Neural crest cell (in vitro differentiated cells): ENCODE results near the gene TBC1D4. TPM values are rescaled to one million over a fixed set of nuclear protein-coding genes. Genes with fewer than 3 reads are reported as not detected.

ENCODE experiments used
- DNase-seq: peaks from one replicate; pipeline ENCODE4 v3.0.0; 2021; ENCODE audit warnings: low read depth, mixed read lengths, low spot score
- H3K27ac Mint-ChIP-seq: one replicate; pipeline ENCODE4 v1.8.0; 2021; ENCODE audit warnings: mild to moderate bottlenecking, mixed read lengths; ENCODE audit not compliant: unreplicated experiment
- H3K27me3 Mint-ChIP-seq: 2 replicates; pipeline ENCODE4 v1.8.0; 2021; ENCODE audit warnings: low read depth, mild to moderate bottlenecking, mixed read lengths
- H3K36me3 Mint-ChIP-seq: 2 replicates; pipeline ENCODE4 v1.8.0; 2021; ENCODE audit warnings: low read depth, mild to moderate bottlenecking, mixed read lengths
- H3K4me1 Mint-ChIP-seq: 2 replicates; pipeline ENCODE4 v1.8.0; 2021; ENCODE audit warnings: mixed read lengths
- H3K4me3 Mint-ChIP-seq: one replicate; pipeline ENCODE4 v1.8.0; 2021; ENCODE audit warnings: mild to moderate bottlenecking, mixed read lengths
- H3K9me3 Mint-ChIP-seq: 2 replicates; pipeline ENCODE4 v1.8.0; 2021; ENCODE audit warnings: mixed read lengths
- total RNA-seq: library from RNA; stranded (reverse); gene quantifications from 2 replicates; pipeline ENCODE4 v1.2.1, GENCODE V29; 2021
- TF ChIP-seq, protein P1 (sequence below): fragments of 200-600 bp; sonication (generic); conservative IDR thresholded peaks from 2 replicates; pipeline ENCODE4 v1.5.0; 2021; ENCODE audit warnings: antibody characterized with exemption, mild to moderate bottlenecking

The TBC1D4 gene
- total RNA-seq, 1 donor from 2014 or later = 13.4 TPM

DNA sequence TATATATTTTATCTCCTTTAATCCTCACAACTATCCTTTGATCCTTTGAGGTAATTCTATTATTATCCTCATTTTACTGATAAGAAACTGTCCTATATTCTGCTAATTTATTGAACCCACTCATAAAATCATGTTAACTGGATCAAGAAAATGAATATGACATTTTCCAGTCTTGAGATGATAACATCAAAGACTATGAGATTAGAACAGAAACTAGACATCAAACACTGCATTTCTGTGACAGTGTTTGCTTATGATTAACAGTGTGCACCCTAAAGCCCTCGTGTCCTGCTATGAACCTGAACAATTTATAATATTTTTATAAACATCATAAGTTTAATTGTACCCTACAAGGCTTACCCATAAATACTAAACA is 96.3 kb downstream of the TBC1D4 start:
- TF ChIP-seq, protein P1, sequence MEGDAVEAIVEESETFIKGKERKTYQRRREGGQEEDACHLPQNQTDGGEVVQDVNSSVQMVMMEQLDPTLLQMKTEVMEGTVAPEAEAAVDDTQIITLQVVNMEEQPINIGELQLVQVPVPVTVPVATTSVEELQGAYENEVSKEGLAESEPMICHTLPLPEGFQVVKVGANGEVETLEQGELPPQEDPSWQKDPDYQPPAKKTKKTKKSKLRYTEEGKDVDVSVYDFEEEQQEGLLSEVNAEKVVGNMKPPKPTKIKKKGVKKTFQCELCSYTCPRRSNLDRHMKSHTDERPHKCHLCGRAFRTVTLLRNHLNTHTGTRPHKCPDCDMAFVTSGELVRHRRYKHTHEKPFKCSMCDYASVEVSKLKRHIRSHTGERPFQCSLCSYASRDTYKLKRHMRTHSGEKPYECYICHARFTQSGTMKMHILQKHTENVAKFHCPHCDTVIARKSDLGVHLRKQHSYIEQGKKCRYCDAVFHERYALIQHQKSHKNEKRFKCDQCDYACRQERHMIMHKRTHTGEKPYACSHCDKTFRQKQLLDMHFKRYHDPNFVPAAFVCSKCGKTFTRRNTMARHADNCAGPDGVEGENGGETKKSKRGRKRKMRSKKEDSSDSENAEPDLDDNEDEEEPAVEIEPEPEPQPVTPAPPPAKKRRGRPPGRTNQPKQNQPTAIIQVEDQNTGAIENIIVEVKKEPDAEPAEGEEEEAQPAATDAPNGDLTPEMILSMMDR = no peak
- no peak overlapping the region for H3K4me3 Mint-ChIP-seq
- no peaks in the 10 kb centered on the region for H3K27me3 Mint-ChIP-seq
- no peak overlapping the region for H3K27ac Mint-ChIP-seq
- no peaks in the 10 kb centered on the region for H3K9me3 Mint-ChIP-seq
- no peaks in the 10 kb centered on the region for H3K36me3 Mint-ChIP-seq
- no peak for DNase-seq
- H3K4me1 Mint-ChIP-seq = peaks cover 5% of the 10 kb centered on the region

DNA sequence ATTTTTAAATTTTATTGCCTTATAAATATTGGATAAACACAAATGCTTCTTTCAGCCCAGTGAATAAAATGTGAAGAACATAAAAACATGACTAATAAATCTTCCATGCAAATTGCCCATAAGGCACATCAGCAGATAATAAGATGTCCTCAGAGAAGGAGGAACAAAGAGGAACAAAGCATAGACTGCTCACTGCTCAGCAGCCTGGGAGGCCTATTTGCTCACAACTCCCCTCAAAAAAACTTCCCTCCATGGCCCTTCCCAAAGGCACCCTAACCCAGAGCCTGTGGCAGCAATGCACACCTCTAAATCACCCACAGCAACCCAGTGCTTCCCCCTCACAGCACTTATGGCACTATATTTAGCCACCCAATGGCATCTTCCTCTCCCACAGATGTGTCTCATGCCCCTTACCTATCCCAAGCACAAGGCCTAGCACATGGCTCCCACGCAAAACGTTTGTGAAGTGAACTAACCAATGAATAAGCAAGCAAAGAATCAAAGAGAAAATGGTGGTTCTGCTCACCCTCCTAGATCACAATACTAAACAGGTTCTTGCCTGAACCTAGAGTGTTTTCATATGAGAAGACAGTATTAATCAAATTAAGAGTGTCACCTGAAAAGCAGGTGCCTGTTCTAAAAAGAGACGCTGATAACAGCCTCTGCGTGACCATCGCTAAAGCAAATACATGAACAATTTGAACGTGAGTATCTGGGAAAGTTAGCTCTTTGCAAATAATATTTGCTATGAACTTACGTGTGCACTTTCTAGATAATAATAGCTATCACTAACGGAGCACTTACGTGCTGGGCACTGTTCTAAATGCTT is 96.9 kb downstream of the TBC1D4 start:
- Mint-ChIP-seq H3K36me3 (no peaks in the 10 kb centered on the region), H3K4me1 (peaks cover 5% of the 10 kb centered on the region), H3K27ac (peak overlapping the region; percentile 66), H3K4me3 (no peak overlapping the region), H3K27me3 (no peaks in the 10 kb centered on the region), H3K9me3 (no peaks in the 10 kb centered on the region)
- TF ChIP-seq, protein P1 = no peak
- DNase-seq = no peak

DNA sequence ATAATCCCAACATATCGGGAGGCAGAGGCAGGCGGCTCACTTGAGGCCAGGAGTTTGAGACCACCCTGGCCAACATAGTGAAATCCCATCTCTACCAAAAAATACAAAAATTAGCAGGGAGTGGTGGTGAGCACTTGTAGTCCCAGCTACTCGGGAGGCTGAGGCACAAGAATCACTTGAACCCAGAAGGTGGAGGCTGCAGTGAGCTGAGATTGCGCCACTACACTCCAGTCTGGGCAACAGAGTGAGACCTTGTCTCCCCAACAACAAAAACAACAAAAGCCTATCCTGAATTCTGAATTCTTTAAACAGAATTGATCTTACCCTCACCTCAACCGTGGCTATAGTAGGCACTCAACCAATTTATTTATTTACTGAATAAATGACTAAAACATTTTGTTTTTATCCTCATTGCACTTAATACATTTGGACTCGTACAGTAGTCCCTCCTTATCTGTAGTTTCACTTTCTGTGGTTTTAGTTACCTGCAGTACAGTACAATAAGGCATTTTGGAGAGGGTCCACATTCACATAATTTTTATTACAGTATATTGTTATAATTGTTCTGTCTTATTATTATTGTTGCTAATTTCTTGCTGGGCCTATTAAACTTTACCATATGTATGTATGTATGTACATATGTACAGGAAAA is 98.8 kb downstream of the TBC1D4 start:
- H3K27me3 Mint-ChIP-seq = no peaks in the 10 kb centered on the region
- H3K36me3 Mint-ChIP-seq = no peaks in the 10 kb centered on the region
- no peak for DNase-seq
- H3K4me3 Mint-ChIP-seq = no peak overlapping the region
- no peaks in the 10 kb centered on the region for H3K9me3 Mint-ChIP-seq
- TF ChIP-seq, protein P1 = no peak
- H3K27ac Mint-ChIP-seq = no peak overlapping the region
- H3K4me1 Mint-ChIP-seq = peaks cover 5% of the 10 kb centered on the region

DNA sequence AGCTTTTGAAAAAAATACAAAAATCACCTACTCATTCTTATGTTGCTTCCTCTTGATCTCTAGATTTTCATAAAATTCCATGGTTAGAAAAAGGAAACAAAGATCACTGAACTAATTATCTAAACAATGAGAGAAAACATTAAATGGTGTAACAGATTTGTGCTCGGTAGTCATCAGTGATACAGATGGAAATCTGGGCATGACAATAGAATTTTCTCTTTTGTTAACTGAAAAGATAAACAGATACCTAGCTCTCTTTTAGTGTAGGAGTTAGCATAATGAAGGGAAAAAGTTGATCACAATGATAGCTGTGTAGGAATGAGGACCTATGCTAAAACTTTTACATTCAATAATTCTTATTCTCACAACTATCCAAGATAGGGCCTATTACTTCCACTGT is 103.7 kb downstream of the TBC1D4 start:
- Mint-ChIP-seq H3K4me3 (no peak overlapping the region), H3K27me3 (no peaks in the 10 kb centered on the region), H3K9me3 (no peaks in the 10 kb centered on the region), H3K27ac (no peak overlapping the region), H3K36me3 (no peaks in the 10 kb centered on the region), H3K4me1 (peaks cover 12% of the 10 kb centered on the region)
- TF ChIP-seq, protein P1 = no peak
- DNase-seq = no peak

DNA sequence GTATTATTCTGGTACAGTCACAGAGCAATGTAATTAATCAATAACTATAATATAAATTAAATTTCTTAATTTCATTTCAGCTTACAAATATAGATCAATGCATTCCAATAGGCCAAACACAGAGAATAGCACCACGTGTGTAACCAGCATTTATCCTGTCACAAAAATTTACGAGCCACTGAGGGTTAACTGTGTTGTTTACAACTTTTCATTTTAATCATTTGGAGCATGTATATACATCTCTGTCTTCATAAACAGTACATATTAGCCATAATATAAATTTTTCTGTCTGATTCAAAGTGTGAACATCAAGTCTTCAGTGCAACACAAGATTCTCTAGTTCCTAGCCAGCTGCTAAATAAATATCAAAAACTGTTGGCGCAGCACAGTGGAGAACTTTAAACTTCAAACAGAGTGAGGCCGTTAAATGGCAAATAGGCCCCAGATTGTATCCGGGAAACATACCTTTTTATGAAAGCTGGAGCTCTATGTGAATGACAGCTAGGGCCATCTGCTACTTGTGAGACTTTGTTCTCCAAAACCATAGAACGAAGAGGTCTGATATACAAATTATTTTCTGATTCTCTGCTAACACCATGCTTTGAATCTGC is 105.1 kb downstream of the TBC1D4 start:
- H3K27ac Mint-ChIP-seq = no peak overlapping the region
- H3K36me3 Mint-ChIP-seq = no peaks in the 10 kb centered on the region
- H3K4me3 Mint-ChIP-seq = no peak overlapping the region
- TF ChIP-seq, protein P1 = no peak
- no peaks in the 10 kb centered on the region for H3K9me3 Mint-ChIP-seq
- no peak for DNase-seq
- H3K4me1 Mint-ChIP-seq = peaks cover 18% of the 10 kb centered on the region
- no peaks in the 10 kb centered on the region for H3K27me3 Mint-ChIP-seq
